H9 (cell line): ENCODE measurements around the gene TBX5. TPM values are rescaled to one million over a fixed set of nuclear protein-coding genes. Genes with fewer than 3 reads are reported as not detected.
A peak's percentile ranks its signal among the peaks of the same experiment; 100 is the strongest.

Experiments used
- DNase-seq: peaks from one replicate; pipeline ENCODE4 v3.0.0-alpha.2; 2017
- H2AFZ ChIP-seq: one replicate; pipeline ENCODE4 v1.6.1; 2013; ENCODE audit warnings: mild to moderate bottlenecking, low read length, control low read depth, moderate library complexity
- H2AK5ac ChIP-seq: 2 replicates; pipeline ENCODE4 v1.6.1; 2013; ENCODE audit warnings: low read length, control low read depth, mixed read lengths; ENCODE audit not compliant: insufficient read length
- H2BK120ac ChIP-seq: one replicate; pipeline ENCODE4 v1.6.1; 2013; ENCODE audit warnings: low read depth, mild to moderate bottlenecking, low read length, control low read depth, inconsistent platforms; ENCODE audit not compliant: poor library complexity, severe bottlenecking
- H2BK12ac ChIP-seq: 2 replicates; pipeline ENCODE4 v1.6.1; 2013; ENCODE audit warnings: low read length, control low read depth, mixed read lengths, low read depth; ENCODE audit not compliant: insufficient read length
- H2BK15ac ChIP-seq: 2 replicates; pipeline ENCODE4 v1.6.1; 2013; ENCODE audit warnings: low read depth, low read length, control low read depth
- H2BK20ac ChIP-seq: one replicate; pipeline ENCODE4 v1.6.1; 2013; ENCODE audit warnings: low read depth, mild to moderate bottlenecking, low read length, control low read depth, inconsistent platforms; ENCODE audit not compliant: poor library complexity, severe bottlenecking
- H2BK5ac ChIP-seq: 2 replicates; pipeline ENCODE4 v1.6.1; 2013; ENCODE audit warnings: low read length, control low read depth, mixed read lengths; ENCODE audit not compliant: insufficient read length
- H3K14ac ChIP-seq: 2 replicates; pipeline ENCODE4 v1.6.1; 2013; ENCODE audit warnings: low read length, control low read depth; ENCODE audit not compliant: insufficient read depth
- H3K18ac ChIP-seq: 2 replicates; pipeline ENCODE4 v1.6.1; 2013; ENCODE audit warnings: low read depth, mild to moderate bottlenecking, mixed read lengths, low read length, control low read depth; ENCODE audit not compliant: insufficient read length
- H3K23ac ChIP-seq: 2 replicates; pipeline ENCODE4 v1.6.1; 2013; ENCODE audit warnings: low read length, control low read depth, mixed read lengths, low read depth; ENCODE audit not compliant: insufficient read length
- H3K23me2 ChIP-seq: 2 replicates; pipeline ENCODE4 v1.6.1; 2013; ENCODE audit warnings: low read depth, mild to moderate bottlenecking, mixed read lengths, low read length, control low read depth; ENCODE audit not compliant: insufficient read length, poor library complexity, severe bottlenecking
- H3K27ac ChIP-seq: 2 replicates; pipeline ENCODE4 v1.5.1; 2013; ENCODE audit warnings: low read length, control low read depth, mixed read lengths, low read depth; ENCODE audit not compliant: insufficient read length
- H3K27me3 ChIP-seq: 2 replicates; pipeline ENCODE4 v1.6.1; 2013; ENCODE audit warnings: low read length, control low read depth, inconsistent platforms; ENCODE audit not compliant: insufficient read depth
- H3K4ac ChIP-seq: 2 replicates; pipeline ENCODE4 v1.6.1; 2013; ENCODE audit warnings: low read depth, mild to moderate bottlenecking, control low read depth, inconsistent platforms, low read length, moderate library complexity
- H3K4me1 ChIP-seq: 2 replicates; pipeline ENCODE4 v1.6.1; 2013; ENCODE audit warnings: low read length, control low read depth, inconsistent platforms; ENCODE audit not compliant: insufficient read depth
- H3K4me2 ChIP-seq: 2 replicates; pipeline ENCODE4 v1.6.1; 2013; ENCODE audit warnings: low read length, control low read depth, mixed read lengths; ENCODE audit not compliant: insufficient read length, insufficient read depth
- H3K56ac ChIP-seq: 2 replicates; pipeline ENCODE4 v1.6.1; 2013; ENCODE audit warnings: low read depth, mild to moderate bottlenecking, mixed read lengths, low read length, control low read depth; ENCODE audit not compliant: insufficient read length
- H3K79me1 ChIP-seq: 2 replicates; pipeline ENCODE4 v1.6.1; 2013; ENCODE audit warnings: low read depth, mild to moderate bottlenecking, moderate library complexity, low read length, control low read depth, inconsistent platforms; ENCODE audit not compliant: insufficient read depth, poor library complexity, severe bottlenecking
- H3K79me2 ChIP-seq: 2 replicates; pipeline ENCODE4 v1.6.1; 2013; ENCODE audit warnings: low read length, control low read depth, inconsistent platforms; ENCODE audit not compliant: insufficient read depth
- H3K9ac ChIP-seq: 2 replicates; pipeline ENCODE4 v1.6.1; 2013; ENCODE audit warnings: low read length, control low read depth, mixed read lengths; ENCODE audit not compliant: insufficient read length; ENCODE audit errors: extremely low read depth
- H3K9me3 ChIP-seq: one replicate; pipeline ENCODE4 v1.6.1; 2013; ENCODE audit warnings: low read depth, low read length, inconsistent platforms; ENCODE audit not compliant: control insufficient read depth
- H3T11ph ChIP-seq: one replicate; pipeline ENCODE4 v1.6.1; 2013; ENCODE audit warnings: mild to moderate bottlenecking, low read length, control low read depth, inconsistent platforms
- H4K20me1 ChIP-seq: one replicate; pipeline ENCODE4 v1.6.1; 2013; ENCODE audit not compliant: control insufficient read depth, insufficient read length, insufficient read depth
- H4K5ac ChIP-seq: 2 replicates; pipeline ENCODE4 v1.6.1; 2013; ENCODE audit warnings: low read depth, mild to moderate bottlenecking, mixed read lengths, low read length, control low read depth; ENCODE audit not compliant: insufficient read length
- H4K8ac ChIP-seq: replicated peaks from 2 replicates; pipeline ENCODE4 v1.6.1; 2013; ENCODE audit warnings: low read length, control low read depth, mixed read lengths, low read depth; ENCODE audit not compliant: insufficient read length
- H4K91ac ChIP-seq: 2 replicates; pipeline ENCODE4 v1.6.1; 2013; ENCODE audit warnings: low read depth, mild to moderate bottlenecking, moderate library complexity, mixed read lengths, low read length, control low read depth; ENCODE audit not compliant: insufficient read length
- H3K27ac Mint-ChIP-seq, 3 experiments: 2 replicates in 2 of 3; 3 replicates in 1 of 3; pipeline ENCODE4 v1.8.0; 2020 to 2021; ENCODE audit warnings: mixed read lengths in 3 of 3, mild to moderate bottlenecking in 1 of 3, moderate library complexity in 1 of 3
- H3K27me3 Mint-ChIP-seq: 2 replicates; pipeline ENCODE4 v1.8.0; 2021; ENCODE audit warnings: low read depth, mild to moderate bottlenecking, moderate library complexity, mixed read lengths
- H3K36me3 Mint-ChIP-seq, 3 experiments: 2 replicates in 2 of 3; 3 replicates in 1 of 3; pipeline ENCODE4 v1.8.0; 2020 to 2021; ENCODE audit warnings: low read depth in 3 of 3, mixed read lengths in 3 of 3; ENCODE audit not compliant: insufficient read depth in 1 of 3
- H3K4me1 Mint-ChIP-seq, 2 experiments: 2 replicates each; pipeline ENCODE4 v1.8.0; 2020; ENCODE audit warnings: mixed read lengths in 2 of 2
- H3K4me3 Mint-ChIP-seq, 2 experiments: 2 replicates in 1 of 2; 3 replicates in 1 of 2; pipeline ENCODE4 v1.8.0; 2020 to 2021; ENCODE audit warnings: mild to moderate bottlenecking in 2 of 2, mixed read lengths in 2 of 2, moderate library complexity in 1 of 2
- H3K9me3 Mint-ChIP-seq, 2 experiments: 2 replicates in 1 of 2; 3 replicates in 1 of 2; pipeline ENCODE4 v1.8.0; 2020; ENCODE audit warnings: mild to moderate bottlenecking in 2 of 2, mixed read lengths in 2 of 2, moderate library complexity in 1 of 2
- WGBS: extraction: QIAGEN DNeasy Blood & Tissue Kit; methylation state at CpG from one replicate; pipeline ENCODE4 v1.1.7; 2013; ENCODE audit warnings: missing lambda C conversion rate, low lambda C conversion rate, mixed read lengths; ENCODE audit not compliant: insufficient read length; ENCODE audit errors: extremely low coverage; 5-methylcytosine and 5-hydroxymethylcytosine counted together
- total RNA-seq: library from RNA; stranded (reverse); gene quantifications from 2 replicates; pipeline ENCODE4 v1.2.1, GENCODE V29; 2021
- TF ChIP-seq, protein P1 (sequence below): fragments of 200-600 bp; sonication (generic); conservative IDR thresholded peaks from 3 replicates; pipeline ENCODE4 v1.8.0; 2021; ENCODE audit warnings: antibody characterized with exemption, mild to moderate bottlenecking

TBX5 gene
- total RNA-seq, 1 experiment from 2014 or later, result not detected

DNA sequence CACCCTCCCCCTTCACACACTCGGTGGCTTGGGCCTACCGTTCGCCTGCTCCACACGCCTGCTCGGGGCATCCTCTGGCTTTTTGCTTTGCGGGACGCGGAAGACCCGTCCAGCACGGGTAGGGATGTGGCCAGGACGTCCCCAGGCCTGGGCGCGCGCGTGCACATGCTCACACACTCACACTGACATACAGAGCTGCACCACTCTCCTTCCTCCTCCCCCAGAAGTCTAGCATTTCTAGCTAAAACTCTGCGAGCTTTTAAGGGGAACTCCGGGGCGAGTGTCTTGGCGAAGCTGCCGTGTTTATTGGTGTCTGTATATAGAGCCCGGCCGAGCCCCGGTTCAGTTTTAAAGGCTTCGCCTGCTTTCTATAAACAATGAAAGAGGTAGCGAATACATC lies 5.0 kb downstream of the TBX5 start:
- Histone ChIP-seq H3K23me2 (no peaks in the 10 kb centered on the region), H4K20me1 (no peaks in the 10 kb centered on the region), H4K91ac (no peak overlapping the region), H2BK20ac (no peak overlapping the region), H3K79me1 (no peaks in the 10 kb centered on the region), H2BK120ac (no peak overlapping the region), H3K23ac (no peak overlapping the region), H3K4me2 (peak overlapping the region; percentile 41), H3K9ac (no peak overlapping the region), H2BK15ac (no peak overlapping the region), H4K8ac (no peak overlapping the region), H3K4ac (no peak overlapping the region), H3K79me2 (no peaks in the 10 kb centered on the region), H2BK5ac (no peak overlapping the region), H3K18ac (no peak overlapping the region), H3K4me1 (peaks cover 2% of the 10 kb centered on the region), H3K14ac (no peak overlapping the region; the same call in 1 of the 2 replicates), H4K5ac (no peak overlapping the region), H3K56ac (no peak overlapping the region), H3K27ac (no peak overlapping the region), H2BK12ac (no peak overlapping the region), H2AK5ac (no peak overlapping the region), H3T11ph (no peak overlapping the region), H3K27me3 (peaks cover 96% of the 10 kb centered on the region), H3K9me3 (no peaks in the 10 kb centered on the region), H2AFZ (no peak overlapping the region)
- Mint-ChIP-seq H3K9me3 (peaks cover 0 to 12% of the 10 kb centered on the region in 2 experiments; a peak in 1 of 5 replicates), H3K27me3 (peaks cover 99% of the 10 kb centered on the region), H3K4me1 (peaks cover 37 to 58% of the 10 kb centered on the region in 2 experiments), H3K27ac (no peak overlapping the region), H3K4me3 (peak overlapping the region in 1 of 2 experiments; percentile 69; a peak in 3 of 5 replicates), H3K36me3 (no peaks in the 10 kb centered on the region)
- TF ChIP-seq, protein P1, sequence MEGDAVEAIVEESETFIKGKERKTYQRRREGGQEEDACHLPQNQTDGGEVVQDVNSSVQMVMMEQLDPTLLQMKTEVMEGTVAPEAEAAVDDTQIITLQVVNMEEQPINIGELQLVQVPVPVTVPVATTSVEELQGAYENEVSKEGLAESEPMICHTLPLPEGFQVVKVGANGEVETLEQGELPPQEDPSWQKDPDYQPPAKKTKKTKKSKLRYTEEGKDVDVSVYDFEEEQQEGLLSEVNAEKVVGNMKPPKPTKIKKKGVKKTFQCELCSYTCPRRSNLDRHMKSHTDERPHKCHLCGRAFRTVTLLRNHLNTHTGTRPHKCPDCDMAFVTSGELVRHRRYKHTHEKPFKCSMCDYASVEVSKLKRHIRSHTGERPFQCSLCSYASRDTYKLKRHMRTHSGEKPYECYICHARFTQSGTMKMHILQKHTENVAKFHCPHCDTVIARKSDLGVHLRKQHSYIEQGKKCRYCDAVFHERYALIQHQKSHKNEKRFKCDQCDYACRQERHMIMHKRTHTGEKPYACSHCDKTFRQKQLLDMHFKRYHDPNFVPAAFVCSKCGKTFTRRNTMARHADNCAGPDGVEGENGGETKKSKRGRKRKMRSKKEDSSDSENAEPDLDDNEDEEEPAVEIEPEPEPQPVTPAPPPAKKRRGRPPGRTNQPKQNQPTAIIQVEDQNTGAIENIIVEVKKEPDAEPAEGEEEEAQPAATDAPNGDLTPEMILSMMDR, result no peak
- WGBS, result no CpG with 5 or more reads among the region's 25 CpGs
- no peak for DNase-seq
